HG03558 (cell line): ENCODE measurements around the gene UNC119B.

Source experiments
- ATAC-seq: cut with Tn5 transposase; IDR thresholded peaks from one replicate; pipeline ENCODE4 v1.9.1; 2021; ENCODE audit warnings: moderate number of reproducible peaks; ENCODE audit not compliant: unreplicated experiment; ENCODE audit errors: extremely low read depth

The UNC119B gene

GRCh38 chr12:120687578-120688289, 22.5 kb upstream of the UNC119B start:
- no peak for ATAC-seq

- no peak for ATAC-seq
Measured at GRCh38 chr12:120688527-120689071, 21.7 kb upstream of the UNC119B start.

- ATAC-seq, result no peak
Measured at GRCh38 chr12:120689397-120690082, 20.7 kb upstream of the UNC119B start.

- ATAC-seq, result no peak
Measured at GRCh38 chr12:120690083-120690450, 20.2 kb upstream of the UNC119B start.

- ATAC-seq, result no peak
Measured at GRCh38 chr12:120690978-120691377, 19.3 kb upstream of the UNC119B start.

- no peak for ATAC-seq
Measured at GRCh38 chr12:120692524-120693033, 17.7 kb upstream of the UNC119B start.

- no peak for ATAC-seq
Measured at GRCh38 chr12:120693848-120694247, 16.4 kb upstream of the UNC119B start.

- no peak for ATAC-seq
Measured at GRCh38 chr12:120696626-120697025, 13.6 kb upstream of the UNC119B start.

GRCh38 chr12:120697344-120697743, 12.9 kb upstream of the UNC119B start:
- ATAC-seq, result no peak

- ATAC-seq, result no peak
Measured at GRCh38 chr12:120698665-120699064, 11.6 kb upstream of the UNC119B start.

- no peak for ATAC-seq
Measured at GRCh38 chr12:120699553-120699952, 10.7 kb upstream of the UNC119B start.

GRCh38 chr12:120700886-120701285, 9.4 kb upstream of the UNC119B start:
- no peak for ATAC-seq

- ATAC-seq, result no peak
Measured at GRCh38 chr12:120702637-120703036, 7.6 kb upstream of the UNC119B start.

GRCh38 chr12:120703311-120703942, 6.8 kb upstream of the UNC119B start:
- no peak for ATAC-seq

GRCh38 chr12:120705618-120706017, 4.6 kb upstream of the UNC119B start:
- ATAC-seq, result no peak

- no peak for ATAC-seq
Measured at GRCh38 chr12:120706029-120706428, 4.2 kb upstream of the UNC119B start.

- no peak for ATAC-seq
Measured at GRCh38 chr12:120708651-120709050, 1.6 kb upstream of the UNC119B start.

GRCh38 chr12:120710805-120711296, 593 bp downstream of the UNC119B start:
- no peak for ATAC-seq

- no peak for ATAC-seq
Measured at GRCh38 chr12:120711411-120711810, 1.2 kb downstream of the UNC119B start.

- ATAC-seq, result no peak
Measured at GRCh38 chr12:120712610-120713009, 2.4 kb downstream of the UNC119B start.
